K562 (cell line): ENCODE data around the gene TNFRSF11A.

Source experiments
- CEBPB ChIP-seq: fragments of 450-650 bp; IDR thresholded peaks from 2 replicates; pipeline ENCODE4 v1.6.1; 2016; ENCODE audit warnings: missing genetic modification characterization, missing compliant biosample characterization
- CHD4 ChIP-seq: fragments of 200-600 bp; sonication (generic); IDR thresholded peaks from 3 replicates; pipeline ENCODE4 v1.6.1; 2012; ENCODE audit warnings: low read depth, mild to moderate bottlenecking, mixed read lengths, low read length, inconsistent platforms; ENCODE audit not compliant: insufficient read depth, insufficient replicate concordance, poor library complexity, severe bottlenecking
- CTCF ChIP-seq, 3 experiments: IDR thresholded peaks in 2 of 3; conservative IDR thresholded peaks in 1 of 3; 2 replicates each; pipeline ENCODE4 v1.5.1; 2011 to 2012; ENCODE audit warnings: low read length in 3 of 3, mild to moderate bottlenecking in 3 of 3, control low read depth in 2 of 3, improper control_type of control experiment in 1 of 3, inconsistent platforms in 1 of 3, low read depth in 1 of 3, mixed read lengths in 1 of 3, moderate library complexity in 1 of 3; ENCODE audit not compliant: insufficient read depth in 2 of 3
- GABPA ChIP-seq: fragments of 200-800 bp; sonication (Bioruptor generic); conservative IDR thresholded peaks from 2 replicates; pipeline ENCODE4 v1.6.1; 2016; ENCODE audit warnings: low read depth, missing genetic modification characterization, missing compliant biosample characterization
- GATA2 ChIP-seq: sonication (generic); formaldehyde crosslinking; IDR thresholded peaks from 2 replicates; pipeline ENCODE4 v1.4.0; 2020; ENCODE audit warnings: mild to moderate bottlenecking, missing genetic modification reagents
- MAZ ChIP-seq, 2 experiments: fragments of 450-650 bp in 1 of 2; sonication (generic) in 1 of 2; formaldehyde crosslinking; IDR thresholded peaks in 1 of 2; conservative IDR thresholded peaks in 1 of 2; 2 replicates each; pipeline versions ENCODE4 v1.4.0 to v1.5.0; 2020; ENCODE audit warnings: mild to moderate bottlenecking in 1 of 2, missing genetic modification reagents in 1 of 2
- MYNN ChIP-seq, 2 experiments: sonication (generic); formaldehyde crosslinking in 1 of 2; IDR thresholded peaks; 2 replicates each; pipeline versions ENCODE4 v1.5.0 to v1.6.1; 2016 to 2020; ENCODE audit warnings: antibody characterized with exemption in 1 of 2, missing genetic modification reagents in 1 of 2
- NCOA4 ChIP-seq: fragments of 450-650 bp; IDR thresholded peaks from 2 replicates; pipeline ENCODE4 v1.6.1; 2018; ENCODE audit warnings: mild to moderate bottlenecking; ENCODE audit not compliant: partially characterized antibody
- NR2C2 ChIP-seq, 2 experiments: fragments of 200-800 bp in 1 of 2; sonication (Bioruptor generic) in 1 of 2; sonication (generic) in 1 of 2; formaldehyde crosslinking in 1 of 2; IDR thresholded peaks; 2 replicates each; pipeline versions ENCODE4 v1.6.1 to v1.8.0; 2016 to 2022; ENCODE audit warnings: mild to moderate bottlenecking in 1 of 2, missing compliant biosample characterization in 1 of 2, missing genetic modification characterization in 1 of 2, missing genetic modification reagents in 1 of 2
- NR2F6 ChIP-seq: fragments of 450-650 bp; formaldehyde crosslinking; IDR thresholded peaks from 2 replicates; pipeline ENCODE4 v1.4.0; 2020; ENCODE audit warnings: mild to moderate bottlenecking
- POLR2A ChIP-seq: fragments of 450-650 bp; conservative IDR thresholded peaks from 2 replicates; pipeline ENCODE4 v1.6.1; 2016
- POLR2AphosphoS5 ChIP-seq: IDR thresholded peaks from 2 replicates; pipeline ENCODE4 v1.6.1; 2011; ENCODE audit warnings: mild to moderate bottlenecking, low read depth, low read length, moderate library complexity; ENCODE audit not compliant: control insufficient read depth, insufficient read depth
- TOE1 ChIP-seq, 2 experiments: fragments of 450-650 bp in 1 of 2; sonication (generic) in 1 of 2; formaldehyde crosslinking in 1 of 2; IDR thresholded peaks; 2 replicates each; pipeline versions ENCODE4 v1.7.1 to v1.8.0; 2016 to 2022; ENCODE audit warnings: borderline replicate concordance in 2 of 2, mild to moderate bottlenecking in 2 of 2, antibody characterized with exemption in 1 of 2, inconsistent platforms in 1 of 2, low read depth in 1 of 2, missing genetic modification reagents in 1 of 2, moderate library complexity in 1 of 2
- ZNF274 ChIP-seq: IDR thresholded peaks from 2 replicates; pipeline ENCODE4 v1.6.1; 2011; ENCODE audit warnings: low read depth, mild to moderate bottlenecking, low read length, moderate library complexity, borderline replicate concordance

DNA sequence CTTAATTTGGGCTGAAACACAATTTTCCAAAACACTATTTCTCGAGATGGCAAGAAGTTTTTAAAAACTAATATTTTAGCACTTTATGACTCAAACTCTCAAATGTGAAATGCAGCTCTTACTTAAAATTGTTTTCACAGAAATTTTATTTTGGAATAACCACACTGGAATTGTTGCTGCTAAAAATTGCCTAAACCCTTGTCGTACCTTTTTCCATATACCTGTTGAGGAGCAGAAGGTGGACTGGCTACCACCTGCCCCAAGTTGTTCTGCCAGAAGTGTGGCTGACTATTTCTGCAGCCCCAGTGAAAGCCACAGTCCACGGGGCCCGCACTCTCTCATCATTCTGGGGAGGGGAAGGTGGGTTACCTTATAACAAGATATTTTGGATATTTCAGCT lies 23.4 kb downstream of the TNFRSF11A start:
- TF ChIP-seq CTCF (IDR thresholded peaks at IDR 0.05 in 2 of 3, conservative IDR thresholded peaks at IDR 0.05 in 1 of 3; ENCODE audit: insufficient read depth in 2 of 3, low read depth in 1 of 3, low read length in 3 of 3), result no peak
- no peak for TF ChIP-seq MYNN (IDR thresholded peaks at IDR 0.05)
- TF ChIP-seq MYNN (CRISPR knock-in tag; IDR thresholded peaks at IDR 0.05), result no peak
- no peak for TF ChIP-seq CHD4
- TF ChIP-seq POLR2A, result no peak
- no peak for TF ChIP-seq TOE1 (IDR thresholded peaks at IDR 0.05; ENCODE audit: borderline replicate concordance)
- no peak for TF ChIP-seq TOE1 (CRISPR knock-in tag; IDR thresholded peaks at IDR 0.05; ENCODE audit: borderline replicate concordance, low read depth)
- no peak for TF ChIP-seq MAZ (CRISPR knock-in tag; conservative IDR thresholded peaks at IDR 0.05 in 1 of 2, IDR thresholded peaks at IDR 0.05 in 1 of 2)
- no peak for TF ChIP-seq NR2F6 (CRISPR knock-in tag)
- TF ChIP-seq ZNF274, result no peak
- no peak for TF ChIP-seq NR2C2 (CRISPR knock-in tag; IDR thresholded peaks at IDR 0.05)
- TF ChIP-seq NR2C2 (tag; IDR thresholded peaks at IDR 0.05), result no peak
- no peak for TF ChIP-seq POLR2AphosphoS5
- TF ChIP-seq NCOA4, result no peak
- TF ChIP-seq CEBPB (tag), result no peak
- TF ChIP-seq GATA2 (CRISPR knock-in tag), result no peak
- TF ChIP-seq GABPA, result no peak
